GM19468 (cell line): Measurements from ENCODE around the gene ZNF831.

Experiments
- ATAC-seq: cut with Tn5 transposase; IDR thresholded peaks from one replicate; pipeline ENCODE4 v1.9.1; 2021; ENCODE audit warnings: mild to moderate bottlenecking, moderate library complexity, moderate number of reproducible peaks; ENCODE audit not compliant: unreplicated experiment; ENCODE audit errors: extremely low read depth

Gene ZNF831

GRCh38 chr20:59163631-59164530 lies at the start of gene ZNF831:
Gene ZNF831, plus strand, starts transcription at chr20:59163821. Its CDS starts 27,199 bp downstream, at chr20:59191020.
- no peak for ATAC-seq

DNA sequence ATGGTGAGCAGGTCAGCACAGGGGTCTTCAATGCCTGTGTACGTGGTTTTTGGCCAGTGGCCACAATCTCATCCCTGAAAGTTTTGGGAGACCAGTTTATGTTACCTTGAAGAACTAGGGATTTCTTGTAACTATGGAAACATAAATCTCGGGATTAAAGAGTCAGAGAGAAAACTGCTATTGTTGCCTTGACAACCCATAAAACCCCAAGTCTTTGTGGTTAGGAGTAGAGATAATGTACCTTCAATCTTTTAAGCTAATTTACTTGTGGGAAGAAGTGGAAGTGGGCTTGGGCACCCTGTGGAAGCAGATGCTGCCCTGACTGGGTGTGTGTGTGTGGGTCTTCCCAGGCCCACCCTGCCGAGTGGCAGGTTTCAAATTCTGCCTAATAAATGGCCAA lies 46.1 kb upstream of the ZNF831 start:
- ATAC-seq: no peak

DNA sequence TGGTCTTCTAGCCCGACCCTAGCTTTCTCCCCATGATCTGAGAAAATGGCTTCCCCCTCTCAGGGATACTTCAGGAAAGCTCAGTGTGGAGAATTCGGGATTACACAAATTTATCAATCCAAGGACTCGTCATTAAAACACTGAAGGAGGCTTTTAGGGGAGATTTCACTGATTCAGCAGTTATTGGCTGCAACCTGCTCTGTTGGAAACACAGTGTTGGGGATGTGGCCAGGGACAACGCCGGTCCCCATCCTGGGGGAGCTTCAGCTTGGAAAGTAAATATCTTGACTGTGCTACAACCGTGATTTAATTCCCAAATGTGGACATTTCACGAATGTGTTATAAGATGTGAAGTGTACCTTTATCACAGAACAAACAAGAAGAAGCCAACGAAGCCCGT lies 44.8 kb upstream of the ZNF831 start:
- ATAC-seq: no peak

- ATAC-seq: no peak
Observed at GRCh38 chr20:59120491-59120890, 43.1 kb upstream of the ZNF831 start.

DNA sequence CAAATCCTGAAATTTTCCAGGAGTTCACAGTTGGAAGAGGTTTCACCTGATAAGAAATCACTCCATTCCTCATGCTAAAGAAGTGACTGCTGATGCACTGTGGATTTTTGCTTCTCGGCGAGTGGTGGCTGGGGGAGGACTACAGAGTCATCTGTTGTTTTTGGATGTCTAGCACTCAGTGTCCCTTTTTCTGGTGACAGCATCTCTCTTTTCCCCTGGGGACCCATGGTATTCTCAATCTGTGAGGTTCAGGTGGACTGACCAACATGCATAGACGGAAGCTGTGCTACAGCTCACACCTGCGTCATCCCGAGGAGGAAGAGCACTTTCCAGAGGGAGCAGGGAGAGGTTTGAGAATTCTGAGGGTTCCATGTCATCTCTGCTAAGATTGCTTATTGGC lies 42.7 kb upstream of the ZNF831 start:
- ATAC-seq: no peak

- no peak for ATAC-seq
Observed at GRCh38 chr20:59121714-59122565, 41.7 kb upstream of the ZNF831 start.

DNA sequence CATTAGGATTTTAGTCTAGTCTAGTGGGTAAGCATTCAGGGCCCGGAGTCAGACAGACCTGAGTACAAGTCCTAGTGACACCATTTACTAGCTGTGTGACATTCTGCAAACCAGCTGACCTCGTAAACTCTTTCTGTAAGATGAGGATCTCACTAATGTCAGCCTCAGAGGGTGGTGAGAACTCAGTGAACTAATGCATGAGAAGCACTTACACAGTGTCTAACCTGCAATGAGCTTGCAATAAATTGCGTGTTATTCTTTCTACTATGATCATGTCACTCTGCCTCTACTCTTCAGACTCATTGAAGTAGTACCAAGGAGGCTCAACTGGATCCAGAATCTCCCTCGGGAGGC lies 41.1 kb upstream of the ZNF831 start:
- ATAC-seq: no peak

DNA sequence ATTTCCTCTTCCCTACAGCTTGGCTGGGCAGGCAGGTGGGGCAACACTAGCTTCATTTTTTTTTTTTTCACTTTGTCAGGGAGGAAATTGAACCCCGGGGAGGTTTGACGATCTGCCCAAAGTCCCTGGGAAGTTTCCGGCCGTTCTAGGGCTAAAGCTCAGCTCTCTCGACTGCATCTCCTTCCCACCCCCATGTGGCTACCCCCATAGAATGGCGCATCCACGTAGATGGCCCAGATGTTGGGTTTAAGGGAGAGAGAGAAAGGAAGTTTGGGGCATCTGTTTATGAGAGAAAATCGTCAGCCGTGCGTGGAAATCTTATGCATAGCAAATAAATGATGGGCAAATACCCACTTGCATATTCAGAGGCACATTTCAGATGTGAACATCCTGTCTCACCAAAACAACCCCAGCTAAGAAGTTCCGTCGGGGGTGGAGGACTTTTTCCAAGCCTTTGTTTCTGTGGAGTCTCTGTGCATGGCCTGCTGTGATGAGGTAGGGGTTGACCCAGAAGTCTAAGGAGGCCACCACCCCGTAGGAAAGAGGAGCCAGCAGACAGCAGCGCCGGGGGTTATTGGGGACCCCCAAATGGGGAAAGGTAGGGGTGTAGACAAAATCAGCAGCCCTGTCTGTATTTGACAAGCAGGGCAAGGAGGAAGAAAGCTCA lies 40.5 kb upstream of the ZNF831 start:
- ATAC-seq: no peak

GRCh38 chr20:59123678-59124255 lies 39.9 kb upstream of the ZNF831 start:
- no peak for ATAC-seq

DNA sequence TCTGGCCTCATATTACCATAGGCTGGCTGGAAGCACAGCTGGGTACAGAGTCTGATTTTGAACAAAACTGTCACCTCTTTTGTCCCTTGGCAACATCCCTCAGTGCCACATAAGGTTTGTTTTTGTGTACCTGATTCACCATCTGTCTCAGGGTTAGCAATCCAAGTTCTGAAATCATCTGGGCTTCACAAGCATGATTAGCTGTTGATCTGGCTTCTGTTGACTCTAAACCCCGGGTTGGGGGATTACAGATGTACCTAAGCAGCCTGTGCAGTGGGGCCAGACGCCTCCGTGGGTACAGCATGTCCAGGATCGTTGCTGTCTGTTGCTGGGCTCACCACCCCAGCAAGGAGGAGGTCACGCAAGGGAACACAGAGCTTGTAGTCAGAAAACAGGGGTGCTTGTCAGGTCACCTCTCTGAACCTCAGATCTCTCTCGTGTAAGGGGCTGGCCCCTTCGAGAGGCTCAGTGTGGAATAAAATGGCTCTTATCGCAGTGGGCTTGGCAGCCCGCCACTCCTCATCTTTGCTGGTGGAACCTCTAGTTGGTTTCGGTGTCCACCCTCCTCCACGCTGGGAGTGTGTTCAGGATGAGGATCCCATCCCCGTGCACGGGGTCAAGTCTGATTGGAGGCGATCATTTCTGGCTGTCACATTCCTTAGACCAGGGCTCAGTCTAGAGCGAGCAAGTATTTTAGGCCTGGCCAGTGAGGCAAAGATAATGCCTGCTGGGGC lies 39.2 kb upstream of the ZNF831 start:
- ATAC-seq: no peak

GRCh38 chr20:59125332-59125731 lies 38.3 kb upstream of the ZNF831 start:
- no peak for ATAC-seq

GRCh38 chr20:59125836-59126235 lies 37.8 kb upstream of the ZNF831 start:
- no peak for ATAC-seq

DNA sequence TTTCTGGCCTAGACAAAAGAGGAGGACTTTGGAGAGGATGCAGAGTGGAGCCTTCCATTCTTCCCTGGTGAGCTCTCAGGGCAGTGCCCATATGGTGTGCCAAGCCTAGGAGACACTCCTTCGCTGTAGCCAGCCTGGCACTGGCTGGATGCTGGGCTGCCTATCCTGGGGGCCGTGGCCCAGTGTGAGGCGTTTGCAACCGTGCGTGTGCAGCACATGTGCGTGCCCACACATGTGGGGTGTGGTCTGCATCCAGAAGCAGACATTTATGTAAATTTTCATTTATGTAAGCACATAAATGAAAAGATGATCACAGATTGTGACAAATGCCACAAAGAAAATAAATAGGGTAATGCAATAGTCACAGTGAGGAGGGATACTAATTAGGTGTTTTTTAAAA lies 35.8 kb upstream of the ZNF831 start:
- no peak for ATAC-seq

DNA sequence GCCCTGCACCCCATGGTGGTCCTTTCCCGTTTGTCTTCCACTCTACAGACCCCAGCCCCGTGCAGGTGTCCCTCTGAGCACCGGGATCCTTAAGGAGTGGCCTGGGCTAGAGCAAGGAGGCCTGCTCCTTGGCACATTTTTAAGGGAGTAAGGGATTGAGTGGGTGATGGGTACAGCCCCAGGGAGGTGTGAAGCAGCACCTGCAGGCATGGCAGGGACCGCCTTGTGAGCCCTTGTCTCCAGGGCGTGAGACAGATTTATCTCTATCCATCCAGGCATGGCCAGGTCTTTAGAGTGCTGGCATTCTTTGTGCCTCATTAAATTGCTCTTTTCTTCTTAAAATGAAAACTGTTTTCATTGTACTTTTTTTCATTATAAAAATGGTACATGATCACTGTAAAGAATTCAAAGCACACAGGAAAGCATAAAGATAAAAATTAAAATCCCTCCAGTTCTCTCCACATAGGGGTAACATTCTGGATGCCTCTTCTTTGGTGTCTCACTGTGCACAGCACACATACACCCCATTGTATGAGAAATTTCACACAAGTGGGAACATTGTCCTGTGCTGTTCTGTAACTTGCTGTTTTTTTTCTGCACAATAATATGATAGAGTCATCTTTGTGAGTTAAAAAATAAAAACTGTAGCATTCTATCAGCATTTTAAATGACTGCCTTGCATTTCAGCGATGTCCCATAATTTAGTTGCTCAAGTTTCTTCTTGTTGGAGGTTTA lies 31.9 kb upstream of the ZNF831 start:
- no peak for ATAC-seq

- ATAC-seq: no peak
Observed at GRCh38 chr20:59134182-59134581, 29.4 kb upstream of the ZNF831 start.

- ATAC-seq: no peak
Observed at GRCh38 chr20:59135093-59135492, 28.5 kb upstream of the ZNF831 start.

DNA sequence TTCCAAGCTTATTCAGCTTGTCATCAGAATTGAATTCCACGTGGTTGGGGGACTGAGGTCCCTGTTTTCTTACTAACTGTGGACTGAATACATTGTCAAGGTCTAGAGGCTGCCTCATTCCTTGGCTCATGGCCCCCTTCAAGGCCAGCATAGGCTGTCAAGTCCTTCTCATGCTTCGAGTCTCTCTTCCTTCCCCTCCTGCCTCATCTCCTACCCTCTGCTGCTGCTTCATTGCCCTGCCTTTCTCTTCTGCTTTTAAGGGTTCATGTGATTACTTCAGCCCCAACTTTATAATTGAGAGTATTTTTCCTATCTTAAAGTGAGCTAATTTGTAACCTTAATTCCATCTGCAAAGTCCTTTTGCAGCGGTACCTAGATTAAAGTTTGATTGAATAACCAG lies 27.6 kb upstream of the ZNF831 start:
- no peak for ATAC-seq

GRCh38 chr20:59137532-59137931 lies 26.1 kb upstream of the ZNF831 start:
- ATAC-seq: no peak

DNA sequence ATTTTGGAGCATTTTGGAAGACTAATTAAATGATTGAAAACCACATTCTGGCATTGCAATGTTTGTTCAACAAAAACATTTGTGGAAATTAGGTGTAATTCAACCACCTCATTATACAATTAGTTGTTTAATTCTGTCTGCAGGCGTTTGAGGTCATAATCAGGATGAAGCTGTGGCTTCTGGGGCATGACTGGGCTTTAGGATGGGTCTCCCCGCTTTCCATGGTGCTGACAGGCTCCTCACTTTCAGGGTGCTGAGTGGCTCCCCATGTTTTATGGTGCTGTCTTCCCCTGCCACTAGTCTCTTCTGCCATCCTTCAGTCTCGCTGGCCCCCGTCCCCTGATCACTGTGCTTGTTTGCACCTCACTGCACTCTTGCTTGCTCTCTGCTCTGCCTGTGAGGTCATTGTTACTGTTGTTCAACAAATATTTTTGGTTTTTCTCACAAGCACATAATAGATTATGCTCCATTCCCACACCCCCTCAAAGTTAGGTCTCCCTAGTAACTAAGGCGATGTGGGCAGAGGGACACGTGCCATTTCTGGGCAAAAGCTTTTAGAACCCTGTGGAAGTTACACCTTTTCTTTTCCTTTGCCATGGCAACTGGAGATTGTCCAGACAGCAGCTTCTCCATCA lies 25.4 kb upstream of the ZNF831 start:
- ATAC-seq: no peak
